ENCODE measurements around the gene CIRBP. TPM values are rescaled to one million over a fixed set of nuclear protein-coding genes. Genes with fewer than 3 reads are reported as not detected.
A peak's percentile ranks its signal among the peaks of the same experiment; 100 is the strongest.

CIRBP gene
- total and polyA plus RNA-seq, 2 experiments from 2014 or later: 202 to 361 TPM

DNA sequence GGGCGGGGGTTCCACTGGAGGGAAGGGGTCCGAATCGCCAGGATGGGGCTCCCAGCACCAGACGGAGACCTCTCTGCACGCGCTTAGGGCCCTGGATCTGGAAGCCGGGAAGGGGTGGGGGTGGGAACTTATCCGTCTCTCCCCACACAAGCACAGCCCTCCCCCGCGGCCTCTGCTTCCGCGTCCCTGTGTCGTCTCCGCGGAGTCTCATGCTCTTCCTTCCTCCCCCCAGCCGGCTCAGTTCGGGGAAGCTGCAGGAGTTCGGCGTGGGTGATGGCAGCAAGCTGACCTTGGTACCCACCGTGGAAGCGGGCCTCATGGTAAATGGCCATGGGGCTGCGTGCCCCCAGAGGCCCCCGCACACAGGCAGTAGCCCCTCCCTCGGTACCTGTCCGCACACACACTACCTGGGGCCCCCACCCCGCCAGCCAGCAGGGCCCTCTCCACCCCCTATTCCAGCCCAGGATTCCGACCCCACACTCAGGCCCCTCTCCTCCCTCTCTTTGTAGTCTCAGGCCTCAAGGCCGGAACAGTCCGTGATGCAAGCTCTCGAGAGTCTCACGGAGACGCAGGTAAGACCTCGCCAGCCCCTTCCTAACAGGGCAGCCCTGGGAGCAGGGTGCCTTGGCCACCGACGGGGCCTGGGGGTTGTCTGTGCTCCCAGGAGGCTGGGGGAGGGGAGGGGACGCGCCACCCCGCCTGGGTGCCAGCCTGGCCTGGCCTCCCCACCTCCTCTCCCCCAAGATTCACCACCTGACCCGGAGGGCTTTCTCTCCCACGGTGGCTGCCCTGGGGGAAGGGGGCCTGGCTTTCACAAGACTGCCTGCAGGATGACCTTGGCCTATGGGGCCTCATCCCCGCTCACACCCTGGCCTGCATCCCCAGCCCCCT lies 17.6 kb upstream of the CIRBP start:
- Histone ChIP-seq H3K79me2 (peaks cover 62% of the 10 kb centered on the region), H3K36me3 (replicated peaks; ENCODE audit: insufficient read depth, low read depth) (no peaks in the 10 kb centered on the region), H3K4me2 (peak overlapping the region; percentile 91), H3K4me3 (peak overlapping the region; percentile 98), H4K20me1 (ENCODE audit: insufficient read depth, poor library complexity, severe bottlenecking) (peaks cover 30% of the 10 kb centered on the region), H3K9me2 (replicated peaks; ENCODE audit: insufficient read depth) (no peaks in the 10 kb centered on the region), H3K27me3 (no peaks in the 10 kb centered on the region), H3K4me1 (ENCODE audit: insufficient read depth) (peaks cover 36% of the 10 kb centered on the region), H2AFZ (no peak overlapping the region), H3K27ac (peak overlapping the region; percentile 98), H3K9me3 (ENCODE audit: low read depth) (no peaks in the 10 kb centered on the region)
- whole genome bisulfite sequencing (ENCODE audit: low lambda C conversion rate, missing lambda C conversion rate): 4% methylated on average over 14 of the region's 41 CpGs
- DNase-seq (ENCODE audit: low spot score): peak; percentile 84
- TF ChIP-seq, protein P1, sequence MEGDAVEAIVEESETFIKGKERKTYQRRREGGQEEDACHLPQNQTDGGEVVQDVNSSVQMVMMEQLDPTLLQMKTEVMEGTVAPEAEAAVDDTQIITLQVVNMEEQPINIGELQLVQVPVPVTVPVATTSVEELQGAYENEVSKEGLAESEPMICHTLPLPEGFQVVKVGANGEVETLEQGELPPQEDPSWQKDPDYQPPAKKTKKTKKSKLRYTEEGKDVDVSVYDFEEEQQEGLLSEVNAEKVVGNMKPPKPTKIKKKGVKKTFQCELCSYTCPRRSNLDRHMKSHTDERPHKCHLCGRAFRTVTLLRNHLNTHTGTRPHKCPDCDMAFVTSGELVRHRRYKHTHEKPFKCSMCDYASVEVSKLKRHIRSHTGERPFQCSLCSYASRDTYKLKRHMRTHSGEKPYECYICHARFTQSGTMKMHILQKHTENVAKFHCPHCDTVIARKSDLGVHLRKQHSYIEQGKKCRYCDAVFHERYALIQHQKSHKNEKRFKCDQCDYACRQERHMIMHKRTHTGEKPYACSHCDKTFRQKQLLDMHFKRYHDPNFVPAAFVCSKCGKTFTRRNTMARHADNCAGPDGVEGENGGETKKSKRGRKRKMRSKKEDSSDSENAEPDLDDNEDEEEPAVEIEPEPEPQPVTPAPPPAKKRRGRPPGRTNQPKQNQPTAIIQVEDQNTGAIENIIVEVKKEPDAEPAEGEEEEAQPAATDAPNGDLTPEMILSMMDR (IDR thresholded peaks at IDR 0.05; ENCODE audit: poor library complexity): no peak
- TF ChIP-seq EZH2phosphoT487 (IDR thresholded peaks at IDR 0.05; ENCODE audit: low read depth, severe bottlenecking, unreplicated experiment) (no peak), EZH2 (IDR thresholded peaks at IDR 0.05; ENCODE audit: borderline replicate concordance) (no peak)

DNA sequence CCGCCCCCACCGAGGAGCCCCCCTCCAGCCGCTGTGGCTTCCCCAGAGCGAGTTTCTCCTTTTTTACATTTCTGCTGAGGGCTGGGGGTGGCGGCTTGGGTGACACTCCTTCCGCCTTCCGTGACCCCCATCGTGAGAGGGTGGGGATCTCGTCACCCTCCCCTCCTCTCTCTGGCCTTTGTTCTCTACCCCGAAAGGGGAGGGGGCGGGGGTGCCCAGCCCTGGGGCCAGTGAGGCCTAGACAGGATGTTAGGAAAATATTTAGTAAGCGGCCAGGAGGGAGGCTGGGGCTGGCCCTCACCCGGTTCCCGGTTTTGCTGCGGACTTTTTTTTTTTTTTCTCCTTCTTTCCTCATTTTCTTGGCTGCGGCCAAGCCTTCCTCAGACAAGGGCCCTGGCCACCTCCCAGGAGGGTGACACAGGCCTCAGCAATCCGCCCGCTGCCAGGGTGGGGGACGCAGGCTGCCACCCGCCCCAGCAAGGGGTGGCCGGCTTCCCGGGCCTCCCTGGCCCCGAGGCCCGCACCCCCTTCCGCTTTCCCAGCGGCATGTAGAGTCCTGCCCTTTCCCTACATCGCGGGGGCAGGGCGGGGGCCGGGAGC lies 16.8 kb upstream of the CIRBP start:
- no peaks in the 10 kb centered on the region for H3K36me3 ChIP-seq (replicated peaks; ENCODE audit: insufficient read depth, low read depth)
- peaks cover 67% of the 10 kb centered on the region for H3K79me2 ChIP-seq
- peaks cover 37% of the 10 kb centered on the region for H4K20me1 ChIP-seq (ENCODE audit: insufficient read depth, poor library complexity, severe bottlenecking)
- no peaks in the 10 kb centered on the region for H3K9me3 ChIP-seq (ENCODE audit: low read depth)
- H3K4me2 ChIP-seq: peak overlapping the region; percentile 91
- TF ChIP-seq EZH2 (IDR thresholded peaks at IDR 0.05; ENCODE audit: borderline replicate concordance) (no peak), EZH2phosphoT487 (IDR thresholded peaks at IDR 0.05; ENCODE audit: low read depth, severe bottlenecking, unreplicated experiment) (no peak)
- TF ChIP-seq, protein P1 (IDR thresholded peaks at IDR 0.05; ENCODE audit: poor library complexity): no peak
- H2AFZ ChIP-seq: no peak overlapping the region
- H3K4me3 ChIP-seq: peak overlapping the region; percentile 98
- 15% methylated on average over 20 of the region's 30 CpGs for WGBS (ENCODE audit: low lambda C conversion rate, missing lambda C conversion rate)
- H3K27me3 ChIP-seq: no peaks in the 10 kb centered on the region
- no peaks in the 10 kb centered on the region for H3K9me2 ChIP-seq (replicated peaks; ENCODE audit: insufficient read depth)
- DNase-seq (ENCODE audit: low spot score): peak; percentile 85
- peak overlapping the region; percentile 98 for H3K27ac ChIP-seq
- H3K4me1 ChIP-seq (ENCODE audit: insufficient read depth): peaks cover 38% of the 10 kb centered on the region

- Histone ChIP-seq H3K36me3 (replicated peaks; ENCODE audit: insufficient read depth, low read depth) (no peaks in the 10 kb centered on the region), H3K4me2 (peak overlapping the region; percentile 91), H4K20me1 (ENCODE audit: insufficient read depth, poor library complexity, severe bottlenecking) (peaks cover 42% of the 10 kb centered on the region), H3K4me1 (ENCODE audit: insufficient read depth) (peaks cover 39% of the 10 kb centered on the region), H3K27me3 (no peaks in the 10 kb centered on the region), H3K27ac (peak overlapping the region; percentile 98), H3K79me2 (peaks cover 67% of the 10 kb centered on the region), H2AFZ (no peak overlapping the region), H3K4me3 (peak overlapping the region; percentile 98), H3K9me3 (ENCODE audit: low read depth) (no peaks in the 10 kb centered on the region), H3K9me2 (replicated peaks; ENCODE audit: insufficient read depth) (no peaks in the 10 kb centered on the region)
- TF ChIP-seq EZH2 (IDR thresholded peaks at IDR 0.05; ENCODE audit: borderline replicate concordance) (no peak), EZH2phosphoT487 (IDR thresholded peaks at IDR 0.05; ENCODE audit: low read depth, severe bottlenecking, unreplicated experiment) (no peak)
- TF ChIP-seq, protein P1 (IDR thresholded peaks at IDR 0.05; ENCODE audit: poor library complexity): no peak
- DNase-seq (ENCODE audit: low spot score): peak; percentile 95
- 13% methylated on average over 18 of the region's 26 CpGs for WGBS (ENCODE audit: low lambda C conversion rate, missing lambda C conversion rate)
These were observed 16.2 kb upstream of the CIRBP start for GRCh38 chr19:1252821-1253513.
